Measurements from ENCODE around the gene SOWAHA.

The SOWAHA gene

DNA sequence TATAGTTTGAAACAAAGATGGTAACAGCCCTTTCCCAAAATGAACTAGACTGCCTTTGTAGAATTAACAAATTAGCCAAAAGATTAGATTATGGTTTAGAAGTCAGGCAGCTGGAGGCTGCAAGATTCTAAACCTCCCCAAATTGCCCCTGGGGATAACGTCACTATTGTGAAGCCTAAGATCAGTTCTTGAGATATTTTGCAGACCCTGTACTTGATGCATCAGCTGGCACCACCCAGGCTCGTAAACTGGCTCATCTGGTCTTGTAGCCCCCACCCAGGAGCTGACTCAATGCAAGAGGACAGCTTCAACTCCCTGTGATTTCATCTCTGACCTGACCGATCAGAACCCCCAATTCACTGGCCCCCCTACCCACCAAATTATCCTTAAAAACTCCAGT, 4.2 kb upstream of the SOWAHA start:
- DNase-seq = no peak

DNA sequence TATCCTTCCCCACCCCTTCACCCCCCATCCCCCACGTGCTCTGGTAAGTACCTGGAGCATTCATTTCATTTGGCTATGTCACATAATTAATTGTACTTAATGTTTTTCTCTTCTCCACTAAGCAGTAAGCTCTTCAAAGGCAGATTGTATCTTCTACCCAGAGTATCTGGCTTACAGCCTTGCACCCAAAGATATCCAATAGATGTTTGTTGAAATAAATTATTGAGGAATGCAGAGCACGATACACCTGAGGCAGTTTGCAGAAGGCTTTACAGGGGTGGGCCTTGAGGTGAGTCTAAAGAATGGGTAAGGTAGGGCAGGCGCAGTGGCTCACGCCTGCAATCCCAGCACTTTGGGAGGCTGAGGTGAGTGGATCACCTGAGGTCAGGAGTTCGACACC, 2.5 kb upstream of the SOWAHA start:
- no peak for DNase-seq

DNA sequence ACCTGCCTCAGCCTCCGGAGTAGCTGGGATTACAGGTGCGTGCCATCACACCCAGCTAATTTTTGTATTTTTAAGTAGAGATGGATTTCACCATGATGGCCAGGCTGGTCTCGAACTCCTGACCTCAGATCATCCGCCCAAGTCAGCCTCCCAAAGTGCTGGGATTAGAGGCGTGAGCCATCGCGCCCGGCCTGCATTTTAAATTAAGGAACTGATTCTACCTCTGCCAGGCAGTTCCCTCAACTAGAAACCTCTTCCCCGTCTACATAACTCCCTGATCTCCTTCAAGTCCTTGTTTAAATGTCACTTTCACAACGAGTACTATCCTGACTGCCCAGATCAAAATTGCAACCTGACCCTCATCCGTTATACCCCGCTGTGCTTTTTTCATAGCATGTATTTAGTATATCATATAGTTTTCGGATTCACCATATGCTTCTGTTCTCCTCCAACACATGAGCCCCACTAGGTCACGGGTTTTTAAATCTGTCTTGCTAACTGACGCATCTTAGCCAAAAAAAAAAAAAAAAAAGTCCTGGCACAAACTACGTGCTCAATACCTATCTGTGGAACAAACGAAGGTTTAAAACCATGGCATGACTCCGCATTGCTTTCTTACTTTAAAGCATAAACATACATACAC, 858 bp upstream of the SOWAHA start:
- DNase-seq = peak; percentile 1

DNA sequence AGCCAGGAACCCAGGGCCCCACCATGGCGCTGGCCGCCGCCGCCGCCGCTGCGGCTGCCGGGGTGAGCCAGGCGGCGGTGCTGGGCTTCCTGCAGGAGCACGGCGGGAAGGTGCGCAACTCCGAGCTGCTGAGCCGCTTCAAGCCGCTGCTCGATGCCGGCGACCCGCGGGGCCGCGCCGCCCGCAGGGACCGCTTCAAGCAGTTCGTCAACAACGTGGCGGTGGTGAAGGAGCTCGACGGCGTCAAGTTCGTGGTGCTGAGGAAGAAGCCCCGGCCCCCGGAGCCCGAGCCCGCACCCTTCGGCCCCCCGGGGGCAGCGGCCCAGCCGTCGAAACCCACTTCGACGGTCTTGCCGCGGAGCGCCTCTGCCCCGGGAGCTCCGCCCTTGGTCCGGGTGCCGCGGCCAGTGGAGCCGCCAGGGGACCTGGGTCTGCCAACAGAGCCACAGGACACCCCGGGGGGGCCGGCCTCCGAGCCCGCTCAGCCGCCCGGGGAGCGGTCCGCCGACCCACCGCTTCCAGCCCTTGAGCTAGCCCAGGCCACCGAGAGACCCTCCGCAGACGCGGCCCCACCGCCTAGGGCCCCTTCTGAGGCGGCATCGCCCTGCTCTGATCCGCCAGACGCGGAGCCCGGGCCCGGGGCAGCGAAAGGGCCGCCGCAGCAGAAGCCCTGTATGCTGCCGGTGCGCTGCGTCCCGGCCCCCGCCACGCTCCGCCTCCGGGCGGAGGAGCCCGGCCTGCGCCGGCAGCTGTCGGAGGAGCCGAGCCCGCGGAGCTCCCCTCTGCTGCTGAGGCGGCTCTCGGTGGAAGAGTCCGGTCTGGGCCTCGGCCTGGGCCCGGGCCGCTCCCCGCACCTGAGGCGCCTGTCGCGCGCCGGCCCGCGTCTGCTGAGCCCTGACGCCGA, 749 bp downstream of the SOWAHA start:
- DNase-seq = no peak

DNA sequence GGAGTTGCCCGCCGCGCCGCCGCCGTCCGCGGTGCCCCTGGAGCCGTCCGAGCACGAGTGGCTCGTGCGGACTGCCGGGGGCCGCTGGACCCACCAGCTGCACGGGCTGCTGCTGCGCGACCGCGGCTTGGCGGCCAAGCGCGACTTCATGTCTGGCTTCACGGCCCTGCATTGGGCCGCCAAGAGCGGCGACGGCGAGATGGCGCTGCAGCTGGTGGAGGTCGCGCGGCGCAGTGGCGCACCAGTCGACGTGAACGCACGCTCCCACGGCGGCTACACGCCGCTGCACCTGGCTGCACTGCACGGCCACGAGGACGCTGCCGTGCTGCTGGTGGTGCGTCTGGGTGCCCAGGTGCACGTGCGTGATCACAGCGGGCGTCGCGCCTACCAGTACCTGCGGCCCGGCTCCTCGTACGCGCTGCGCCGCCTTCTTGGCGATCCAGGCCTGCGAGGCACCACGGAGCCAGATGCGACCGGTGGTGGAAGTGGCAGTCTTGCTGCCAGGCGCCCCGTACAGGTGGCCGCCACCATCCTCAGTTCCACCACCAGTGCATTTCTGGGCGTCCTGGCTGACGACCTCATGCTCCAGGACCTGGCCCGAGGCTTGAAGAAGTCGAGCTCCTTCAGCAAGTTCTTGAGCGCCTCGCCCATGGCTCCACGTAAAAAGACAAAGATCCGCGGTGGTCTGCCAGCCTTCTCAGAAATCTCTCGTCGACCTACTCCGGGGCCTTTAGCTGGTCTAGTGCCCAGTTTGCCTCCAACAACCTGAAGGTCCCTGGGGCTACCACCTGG, 1.6 kb downstream of the SOWAHA start:
- DNase-seq = no peak

DNA sequence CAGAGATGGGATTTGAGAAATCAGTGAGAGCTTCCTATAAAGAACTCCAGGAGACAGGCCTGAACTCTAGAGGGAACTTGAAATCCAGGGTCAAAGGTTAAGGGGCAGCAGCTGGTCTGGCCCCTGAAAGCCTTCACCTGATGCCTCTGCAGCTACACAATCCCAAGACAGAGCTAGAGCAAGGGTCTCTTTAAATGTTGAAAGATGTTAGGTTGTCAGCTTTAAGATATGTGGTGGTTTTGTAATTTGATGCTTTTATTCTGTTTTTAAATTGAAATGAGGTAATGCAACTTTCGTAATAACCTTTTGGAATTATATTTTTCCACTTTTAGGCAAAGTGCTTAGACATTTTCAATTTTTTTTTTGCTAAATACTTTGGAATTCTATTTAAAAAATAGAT, 2.4 kb downstream of the SOWAHA start:
- no peak for DNase-seq

DNA sequence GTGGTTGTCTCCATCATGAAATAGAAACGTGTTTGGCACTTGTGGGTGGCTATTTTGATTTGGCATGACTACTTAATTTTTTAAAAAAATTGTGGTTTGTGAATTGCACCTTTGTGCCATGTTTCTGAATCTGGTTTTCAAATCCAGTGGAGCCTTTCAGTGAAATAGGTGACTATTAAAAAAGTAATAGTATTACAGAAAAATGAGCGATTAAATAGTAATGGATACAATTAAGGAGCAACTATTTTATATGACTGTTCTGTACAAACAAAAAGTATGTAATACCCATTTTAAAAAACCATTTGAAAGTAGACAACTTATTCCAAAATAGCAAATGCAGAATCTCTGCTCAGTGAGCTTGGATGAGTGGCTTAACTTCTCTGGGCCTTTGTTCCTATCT, 3.0 kb downstream of the SOWAHA start:
- no peak for DNase-seq

DNA sequence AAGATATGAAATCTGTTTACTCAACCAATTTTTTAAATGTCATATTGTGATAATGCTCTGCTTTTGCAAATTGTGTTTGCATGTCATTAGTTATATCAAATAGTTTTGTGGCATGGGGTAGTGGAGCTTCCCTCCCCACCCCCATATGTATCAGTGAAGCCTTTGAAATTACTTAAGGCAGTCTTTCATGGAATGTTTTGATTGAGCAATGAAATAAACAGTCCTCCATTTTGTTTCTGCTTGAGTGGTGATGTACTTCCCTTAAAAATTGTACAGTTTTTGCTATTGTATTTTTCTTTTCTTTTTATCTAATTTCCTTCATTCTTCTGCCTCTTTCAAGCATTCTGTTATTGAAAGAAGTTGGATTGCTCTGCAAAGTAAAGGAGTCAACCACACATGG, 3.5 kb downstream of the SOWAHA start:
- DNase-seq = no peak

DNA sequence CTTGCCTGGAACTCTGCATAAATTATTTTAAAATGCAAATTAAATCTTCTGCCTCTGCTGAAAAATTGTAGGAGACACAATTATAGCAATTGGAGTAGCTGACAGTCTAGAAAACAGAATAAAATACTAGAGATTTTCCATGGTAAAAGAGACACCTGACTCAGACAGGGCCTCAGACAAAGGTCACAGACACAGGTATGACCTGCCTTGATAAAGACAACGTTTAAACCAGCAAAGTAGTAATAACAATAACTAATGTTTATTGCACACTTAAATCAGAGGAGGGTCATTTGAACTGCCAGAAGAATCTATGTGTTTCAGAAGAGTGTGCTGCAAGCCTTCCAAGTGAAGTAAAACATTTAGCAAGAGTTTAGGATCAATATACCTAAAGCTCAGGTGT, 3.9 kb downstream of the SOWAHA start:
- DNase-seq = no peak

DNA sequence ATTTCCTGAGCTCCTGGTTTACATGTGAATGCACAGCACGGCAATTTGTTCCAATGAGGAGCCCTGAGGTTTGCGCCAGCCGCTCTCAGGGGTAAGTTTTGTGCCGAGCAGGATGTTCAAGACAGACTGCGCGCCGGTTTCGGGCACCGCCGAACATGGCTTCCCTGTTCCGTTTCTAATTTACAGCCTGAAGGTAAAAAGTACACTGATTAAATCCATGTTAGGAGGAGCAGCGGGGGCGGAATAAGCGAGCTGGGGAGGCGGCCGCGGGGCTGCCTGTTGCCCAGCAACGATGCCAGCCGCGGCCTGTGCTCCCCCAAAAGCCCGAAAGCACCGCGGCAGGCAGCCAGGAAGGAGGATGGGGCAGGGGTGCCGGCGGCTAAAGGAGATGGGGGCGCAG, 6.4 kb downstream of the SOWAHA start:
- DNase-seq = no peak

DNA sequence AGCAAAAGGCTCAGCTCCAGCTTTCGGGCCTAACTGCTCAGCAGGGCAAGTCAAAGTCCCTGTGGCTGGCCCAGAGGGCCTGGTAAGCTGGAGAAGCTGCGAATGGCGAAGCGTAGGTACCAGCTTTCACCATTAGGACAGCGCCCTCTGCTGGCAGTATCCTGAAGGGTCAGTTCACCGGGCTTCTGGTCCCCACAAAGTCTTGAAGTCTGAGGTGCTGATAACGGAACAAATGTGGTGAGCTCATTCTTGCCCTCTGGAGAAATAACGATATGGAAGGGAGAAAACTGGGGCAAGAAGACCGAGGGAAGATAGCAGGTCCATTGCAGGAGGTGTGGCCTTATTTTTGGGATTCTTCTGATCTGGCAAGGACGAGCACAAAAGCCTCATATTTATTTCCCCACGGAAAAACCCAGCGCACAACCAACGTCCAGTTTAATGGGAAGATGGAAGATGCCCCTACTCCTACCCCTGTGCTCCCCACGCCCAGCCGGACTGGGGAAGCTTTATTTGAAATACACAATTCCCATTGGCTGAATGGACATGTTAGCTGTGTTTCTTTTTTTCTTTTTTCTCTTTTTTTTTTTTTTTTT, 7.2 kb downstream of the SOWAHA start:
- peak; percentile 3 for DNase-seq

DNA sequence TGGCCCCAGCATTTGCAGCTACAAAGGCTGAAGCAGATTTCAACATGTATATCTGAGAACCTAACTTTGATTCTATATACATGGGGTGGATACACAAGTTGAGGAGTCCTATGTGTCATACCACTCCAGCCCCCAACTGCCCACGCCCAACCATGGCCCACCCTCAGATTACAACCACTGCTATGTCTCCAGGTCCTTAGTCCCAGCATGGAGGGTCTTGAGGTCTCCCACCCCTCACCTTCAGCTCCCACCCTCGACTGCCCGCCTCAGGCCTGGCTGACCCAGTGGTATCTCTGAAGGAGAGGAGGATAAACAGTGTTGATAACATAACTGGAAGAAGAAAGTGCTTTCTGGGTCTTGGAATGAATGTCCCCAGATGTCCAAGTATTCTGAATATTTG, 8.2 kb downstream of the SOWAHA start:
- no peak for DNase-seq

DNA sequence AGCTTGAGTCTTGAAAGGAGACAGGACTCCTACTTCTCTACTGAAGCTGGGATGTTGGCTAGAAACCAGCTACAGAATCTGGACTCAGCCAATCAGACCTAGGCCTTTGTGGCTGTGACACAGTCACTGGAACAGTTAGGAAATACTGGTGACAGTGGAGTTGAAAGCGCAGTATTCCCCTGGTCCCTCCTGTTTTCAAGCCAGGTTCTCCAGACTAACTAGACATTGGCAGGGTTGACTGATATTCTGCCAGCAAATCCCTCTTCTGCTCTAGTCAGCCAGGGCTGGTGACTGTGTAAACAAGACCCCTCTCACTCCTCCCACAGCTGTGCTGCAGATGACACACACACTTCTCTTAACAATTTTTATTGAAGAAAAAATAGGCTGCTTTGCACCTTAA, 8.7 kb downstream of the SOWAHA start:
- DNase-seq = peak; percentile 14

DNA sequence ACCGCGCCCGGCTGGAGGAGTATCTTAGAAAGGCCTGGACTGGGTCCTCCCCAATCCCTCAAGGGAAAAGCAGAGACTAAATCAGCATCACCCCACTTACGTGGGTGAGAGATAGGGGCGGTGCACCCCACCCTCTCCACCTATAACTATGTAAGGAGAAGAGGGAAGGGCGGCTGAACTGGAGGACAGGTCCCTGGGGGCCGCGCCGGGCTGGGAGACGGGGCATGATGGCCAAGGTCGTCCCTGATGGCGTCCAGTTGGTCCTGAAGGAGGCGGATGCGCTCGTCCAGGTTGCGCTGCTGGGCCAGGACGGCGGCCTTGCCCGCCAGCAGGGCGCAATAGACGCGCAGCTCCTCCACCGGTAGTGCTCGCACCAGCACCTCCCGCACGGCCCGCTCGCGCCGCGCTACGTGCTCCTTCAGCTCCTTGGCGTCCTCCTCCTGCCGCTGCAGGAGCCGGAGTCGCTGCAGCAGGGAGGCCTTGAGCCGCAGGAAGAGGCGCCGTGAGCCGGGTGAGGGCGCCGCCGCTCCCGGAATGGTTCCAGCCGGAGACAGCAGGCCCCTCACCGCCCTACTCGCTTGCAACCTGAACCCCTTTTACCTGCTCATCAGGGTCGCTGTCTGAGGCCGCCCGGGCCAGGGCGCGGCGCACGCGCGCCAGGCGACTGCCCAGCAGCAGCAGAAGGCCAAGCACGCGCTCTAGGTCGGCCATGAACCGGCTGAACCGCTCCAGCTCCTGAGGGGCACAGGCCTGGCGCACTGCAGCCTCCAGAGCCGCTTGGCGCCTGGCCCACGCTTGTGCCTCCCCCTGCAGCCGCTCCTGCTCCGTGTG, 9.8 kb downstream of the SOWAHA start:
- DNase-seq = no peak

DNA sequence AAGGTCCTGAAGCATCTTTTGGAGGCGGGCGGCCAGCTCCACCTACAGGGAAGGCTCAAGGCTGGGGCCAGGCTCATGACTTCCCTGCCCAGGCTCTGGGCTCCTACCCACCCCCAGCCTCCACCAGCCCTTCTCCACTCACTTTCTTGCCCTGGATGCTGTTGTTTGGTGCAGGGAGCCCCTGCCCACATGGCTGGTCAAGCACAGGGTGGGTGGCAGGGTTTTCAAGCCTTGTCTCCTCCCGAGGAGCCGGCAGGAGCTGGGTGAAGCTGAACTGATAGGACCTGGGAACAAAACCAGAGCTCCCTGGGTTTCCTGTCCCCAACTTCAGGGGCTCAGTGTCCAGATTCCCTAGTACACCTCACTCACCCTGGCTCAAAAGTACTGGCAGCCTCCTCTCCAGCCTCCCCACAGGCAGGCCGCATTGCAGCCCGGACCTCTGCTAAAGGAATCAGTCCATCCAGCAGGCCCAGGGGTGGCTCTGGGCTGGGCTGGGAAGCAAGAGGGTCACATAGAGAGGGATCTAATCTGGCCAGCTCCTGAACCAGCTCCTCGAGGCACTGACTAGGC, 10.5 kb downstream of the SOWAHA start:
- DNase-seq = no peak

DNA sequence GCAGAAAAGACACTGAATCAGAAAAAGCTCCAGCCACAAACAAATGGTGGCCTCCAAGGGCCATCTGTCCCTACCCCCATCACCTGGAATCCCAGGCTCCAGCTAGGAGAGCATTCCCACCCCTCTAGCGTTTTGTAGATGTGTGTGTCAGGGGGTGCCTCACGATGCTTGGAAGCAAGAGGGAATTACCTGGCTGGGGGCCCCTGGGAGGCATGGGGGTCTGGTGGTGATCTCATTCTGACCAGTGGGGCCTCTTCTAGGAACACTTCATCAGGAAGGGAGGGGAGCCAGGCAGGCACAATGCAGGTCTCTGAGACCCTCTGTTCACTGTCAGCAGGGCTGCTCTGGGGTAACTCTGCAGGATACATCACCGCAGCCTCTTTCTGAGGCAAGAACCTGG, 11.3 kb downstream of the SOWAHA start:
- no peak for DNase-seq

DNA sequence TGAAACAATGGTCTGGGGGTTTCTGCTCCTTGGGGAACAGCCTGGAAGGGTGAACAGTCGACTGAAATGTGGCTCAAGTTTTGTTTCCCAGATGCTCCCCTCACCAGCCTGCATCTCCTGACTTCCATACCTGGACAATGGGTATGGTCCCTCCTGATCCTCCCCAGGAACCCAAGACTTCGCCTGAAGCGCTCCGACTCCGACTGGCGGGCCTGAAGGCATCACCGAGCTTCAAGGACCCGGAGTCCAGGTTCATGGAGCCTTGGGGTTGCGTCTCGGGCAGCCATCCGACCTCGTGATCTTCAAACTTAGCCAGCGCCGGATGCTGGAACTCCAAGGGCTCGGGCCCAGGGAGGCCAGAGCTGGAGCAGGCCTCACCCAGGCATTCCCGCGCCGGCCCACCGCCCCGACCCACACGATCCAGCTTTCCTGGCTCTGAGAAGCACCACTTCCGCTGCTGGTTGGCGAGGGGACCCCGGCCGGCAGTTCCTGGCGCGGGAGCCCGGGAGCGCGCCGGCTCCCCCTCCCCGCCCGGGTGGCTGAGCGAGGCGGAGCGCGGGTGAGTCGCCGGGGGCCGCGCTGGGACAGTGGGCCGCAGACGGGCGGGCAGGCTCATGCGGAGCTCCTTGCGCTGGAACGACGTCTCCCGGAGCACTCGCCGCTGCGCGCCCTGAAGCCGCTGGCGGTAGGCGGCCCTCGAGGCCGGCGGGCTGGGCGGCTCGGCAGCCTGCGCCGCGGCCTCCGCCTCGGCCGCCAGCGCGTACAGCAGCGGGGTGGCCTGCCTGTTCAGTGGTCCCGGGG, 12.1 kb downstream of the SOWAHA start:
- DNase-seq = no peak

DNA sequence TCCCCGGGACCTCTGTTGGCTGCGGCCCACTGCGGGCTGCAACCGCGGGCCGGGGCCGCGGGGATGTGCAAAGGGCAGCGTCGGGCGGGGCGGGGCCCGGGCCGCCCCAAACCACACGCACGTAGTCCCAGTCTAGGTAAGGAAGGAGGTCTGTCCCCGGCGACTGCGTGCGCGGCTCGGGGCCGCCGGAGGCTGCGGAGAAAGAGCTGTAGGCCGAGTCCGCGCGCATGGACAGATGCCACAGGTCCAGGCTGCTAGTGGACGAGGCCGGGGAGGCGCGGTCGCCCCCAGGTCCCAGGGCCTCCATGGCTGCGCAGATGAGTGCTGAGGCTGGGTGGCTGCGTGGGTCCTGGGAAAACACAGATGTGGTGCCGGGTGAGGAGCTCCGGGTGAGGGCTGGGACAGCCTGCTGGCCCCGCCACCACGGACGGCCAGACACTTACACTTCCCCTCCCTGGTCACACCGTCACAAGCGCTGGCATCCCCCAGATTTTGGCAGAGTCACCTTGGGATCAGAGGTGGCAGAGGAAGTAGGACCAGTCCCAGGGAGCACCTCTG, 12.8 kb downstream of the SOWAHA start:
- no peak for DNase-seq

DNA sequence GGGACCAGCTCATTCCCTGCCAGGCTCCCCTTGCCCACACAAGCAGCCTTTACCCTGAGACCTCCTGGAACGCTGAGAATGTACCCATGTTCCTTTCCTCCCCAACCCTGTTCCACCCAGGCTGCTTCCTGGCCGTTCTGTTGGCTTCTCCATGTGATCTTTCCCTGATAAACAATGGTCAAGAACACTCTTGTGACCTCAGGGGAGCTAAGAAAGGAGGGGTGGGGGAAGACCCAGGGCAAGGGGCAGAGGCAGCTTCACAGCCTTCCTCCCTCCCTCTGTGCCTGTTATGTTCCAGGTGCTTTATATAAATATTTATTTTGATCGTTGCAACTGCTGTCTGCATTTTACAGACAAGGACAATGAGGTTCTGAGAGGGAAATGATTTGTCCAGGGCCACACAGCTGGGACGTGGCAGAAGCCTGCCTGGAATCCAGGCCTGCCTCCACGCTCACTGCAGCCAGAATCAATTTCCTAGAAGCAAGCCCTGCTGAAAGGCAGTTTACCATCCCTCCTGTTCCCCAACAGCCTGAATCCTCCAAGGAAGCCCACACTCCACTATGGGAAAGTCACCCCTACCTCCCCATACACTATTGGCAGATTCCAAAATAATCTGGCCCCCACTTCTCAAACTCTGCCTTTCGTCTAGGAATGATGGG, 13.5 kb downstream of the SOWAHA start:
- no peak for DNase-seq

DNA sequence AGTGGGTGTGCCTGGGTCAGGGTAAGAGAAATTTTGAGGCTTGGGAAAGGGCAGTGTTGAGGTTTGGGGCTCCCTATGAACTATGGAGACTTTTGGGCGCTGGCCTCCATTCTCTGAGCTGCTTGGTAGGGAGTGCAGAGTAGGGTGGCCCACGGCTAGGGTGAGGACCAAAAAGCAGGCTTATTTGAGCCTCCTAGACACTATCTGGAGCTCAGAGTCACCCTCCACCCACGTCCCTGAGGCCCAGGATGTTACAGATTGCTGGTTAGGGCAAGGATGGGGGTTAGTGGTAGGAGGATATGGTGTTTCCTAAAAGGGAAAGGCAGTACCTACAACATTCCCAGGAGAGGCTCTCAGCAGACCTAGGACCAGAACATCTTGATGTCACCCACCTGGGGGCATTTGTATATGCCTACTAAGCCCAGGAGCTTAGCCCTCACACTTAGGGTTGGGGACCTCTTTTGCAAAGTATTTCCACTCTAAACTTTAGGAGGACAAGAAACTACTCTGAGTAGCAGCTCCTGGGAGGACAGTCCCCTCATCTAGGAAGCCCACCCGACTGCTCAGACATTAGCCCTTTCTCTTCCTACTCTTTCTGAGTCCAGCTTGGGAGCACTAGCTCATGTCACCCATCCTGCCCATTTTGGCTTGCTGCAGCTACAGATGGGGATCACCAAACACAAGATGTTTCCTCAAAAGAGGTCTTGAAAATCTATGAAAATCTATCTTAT, 15.0 kb downstream of the SOWAHA start:
- no peak for DNase-seq
